Epithelial cell of proximal tubule (primary cell): ENCODE results near the gene LDLRAD3. TPM values are rescaled to one million over a fixed set of nuclear protein-coding genes. Genes with fewer than 3 reads are reported as not detected.

ENCODE experiments used
- DNase-seq: peaks from one replicate; pipeline ENCODE4 v3.0.0-alpha.2; 2011; ENCODE audit warnings: low read depth
- H3K4me3 ChIP-seq: 2 replicates; pipeline ENCODE4 v1.5.1; 2011; ENCODE audit warnings: low read depth, mild to moderate bottlenecking, low read length
- total RNA-seq: library from RNA; depleted of rRNA; stranded (reverse); fragments of >200 nt; gene quantifications from 2 replicates; pipeline ENCODE4 v1.2.3, GENCODE V29; 2015
- TF ChIP-seq, protein P1 (sequence below): conservative IDR thresholded peaks from 2 replicates; pipeline ENCODE4 v1.5.1; 2012; ENCODE audit warnings: low read depth, mild to moderate bottlenecking, low read length

LDLRAD3 gene
- total RNA-seq, 1 donor from 2014 or later, result 8.2 TPM

DNA sequence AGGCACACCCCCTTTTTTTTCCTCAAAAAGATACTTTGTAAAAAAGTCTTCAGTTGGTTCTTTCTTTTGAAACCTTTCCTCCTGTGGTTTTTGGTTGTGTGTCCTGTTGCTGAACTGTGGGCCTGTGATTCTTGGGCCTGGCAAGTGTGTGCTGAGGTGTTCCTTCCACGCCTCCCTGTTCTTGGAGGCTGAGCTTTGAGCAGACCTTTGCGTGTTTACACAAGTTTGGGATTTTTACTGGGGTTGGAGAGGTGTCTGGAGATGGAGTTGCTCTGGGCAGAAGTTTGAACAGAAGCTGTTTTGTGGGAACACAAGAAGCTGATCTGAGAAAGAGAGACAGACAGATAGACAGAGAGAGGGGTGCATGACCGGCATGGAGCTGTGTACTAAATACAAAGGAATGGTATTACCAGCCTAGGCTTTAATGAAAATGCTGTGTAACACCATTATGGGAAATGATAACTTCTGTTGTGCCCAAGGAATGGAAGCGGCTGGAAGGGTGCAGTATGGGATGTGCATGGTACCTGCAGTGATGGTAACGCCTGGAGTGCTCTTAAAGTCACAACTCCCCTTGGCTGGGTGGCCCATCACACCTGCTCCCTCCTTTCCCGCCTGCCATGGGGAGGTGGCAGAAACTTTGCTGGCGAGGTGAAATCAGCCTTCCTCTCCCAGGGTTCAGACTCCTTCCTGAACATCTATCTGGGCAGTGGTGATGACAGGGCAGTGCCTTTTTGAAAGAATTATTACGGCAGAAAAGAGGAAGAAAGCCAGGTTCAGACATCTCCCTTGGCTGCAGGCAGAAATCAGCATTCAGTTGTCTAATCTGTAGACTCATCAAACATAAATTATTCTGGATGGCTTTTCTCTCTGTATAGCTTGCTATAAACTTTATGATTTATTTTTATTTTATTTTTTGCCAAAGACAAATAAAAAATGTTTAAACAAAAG is 70.4 kb downstream of the LDLRAD3 start:
- DNase-seq, result no peak
- no peak overlapping the region for H3K4me3 ChIP-seq
- TF ChIP-seq, protein P1, sequence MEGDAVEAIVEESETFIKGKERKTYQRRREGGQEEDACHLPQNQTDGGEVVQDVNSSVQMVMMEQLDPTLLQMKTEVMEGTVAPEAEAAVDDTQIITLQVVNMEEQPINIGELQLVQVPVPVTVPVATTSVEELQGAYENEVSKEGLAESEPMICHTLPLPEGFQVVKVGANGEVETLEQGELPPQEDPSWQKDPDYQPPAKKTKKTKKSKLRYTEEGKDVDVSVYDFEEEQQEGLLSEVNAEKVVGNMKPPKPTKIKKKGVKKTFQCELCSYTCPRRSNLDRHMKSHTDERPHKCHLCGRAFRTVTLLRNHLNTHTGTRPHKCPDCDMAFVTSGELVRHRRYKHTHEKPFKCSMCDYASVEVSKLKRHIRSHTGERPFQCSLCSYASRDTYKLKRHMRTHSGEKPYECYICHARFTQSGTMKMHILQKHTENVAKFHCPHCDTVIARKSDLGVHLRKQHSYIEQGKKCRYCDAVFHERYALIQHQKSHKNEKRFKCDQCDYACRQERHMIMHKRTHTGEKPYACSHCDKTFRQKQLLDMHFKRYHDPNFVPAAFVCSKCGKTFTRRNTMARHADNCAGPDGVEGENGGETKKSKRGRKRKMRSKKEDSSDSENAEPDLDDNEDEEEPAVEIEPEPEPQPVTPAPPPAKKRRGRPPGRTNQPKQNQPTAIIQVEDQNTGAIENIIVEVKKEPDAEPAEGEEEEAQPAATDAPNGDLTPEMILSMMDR, result no peak

GRCh38 chr11:36014898-36015665 is 71.2 kb downstream of the LDLRAD3 start:
- TF ChIP-seq, protein P1, result no peak
- no peak for DNase-seq

DNA sequence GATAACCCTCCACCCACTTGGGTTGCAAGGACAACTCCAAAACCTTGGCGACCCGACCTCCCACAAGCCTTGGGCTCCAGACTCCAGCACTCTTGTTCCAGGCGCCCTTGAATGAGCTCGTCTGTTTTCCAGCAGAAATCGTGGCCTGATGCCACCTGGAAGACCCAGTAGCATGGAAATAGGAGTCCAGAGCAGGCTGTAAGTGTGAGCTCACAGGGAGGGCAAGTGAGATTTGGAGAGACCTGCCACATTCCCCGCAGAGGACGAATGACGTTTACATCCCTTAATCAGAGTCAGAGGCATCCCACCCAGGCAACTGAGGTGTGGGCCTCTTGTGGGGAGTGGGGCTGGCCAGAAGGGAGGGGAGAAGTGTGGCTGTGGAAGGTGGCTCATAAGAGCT is 71.9 kb downstream of the LDLRAD3 start:
- no peak for DNase-seq
- TF ChIP-seq, protein P1, result no peak
- H3K4me3 ChIP-seq, result no peak overlapping the region

More at GRCh38 chr11:36014898-36015665, 71.2 kb downstream of the LDLRAD3 start:
- no peak overlapping the region for H3K4me3 ChIP-seq

DNA sequence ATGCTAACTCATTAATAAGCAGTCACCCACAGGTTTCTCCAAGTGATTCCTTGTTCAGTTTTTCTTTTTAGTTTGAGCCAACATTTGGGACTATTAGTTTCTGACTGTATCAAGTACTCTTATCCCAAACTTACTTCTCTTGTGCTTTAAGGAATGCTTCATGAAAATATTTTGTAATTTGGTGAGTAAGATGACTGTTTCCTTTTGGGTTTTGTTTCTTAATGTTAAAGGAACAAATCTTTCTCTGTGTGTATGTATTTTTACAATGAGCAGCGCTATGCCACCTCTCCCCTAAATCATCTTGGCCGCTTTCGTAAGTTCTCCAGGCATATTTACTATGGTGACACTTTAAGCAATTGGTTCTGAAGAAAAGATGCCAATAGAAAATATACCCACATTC is 72.4 kb downstream of the LDLRAD3 start:
- TF ChIP-seq, protein P1, result no peak
- no peak overlapping the region for H3K4me3 ChIP-seq
- DNase-seq, result no peak

DNA sequence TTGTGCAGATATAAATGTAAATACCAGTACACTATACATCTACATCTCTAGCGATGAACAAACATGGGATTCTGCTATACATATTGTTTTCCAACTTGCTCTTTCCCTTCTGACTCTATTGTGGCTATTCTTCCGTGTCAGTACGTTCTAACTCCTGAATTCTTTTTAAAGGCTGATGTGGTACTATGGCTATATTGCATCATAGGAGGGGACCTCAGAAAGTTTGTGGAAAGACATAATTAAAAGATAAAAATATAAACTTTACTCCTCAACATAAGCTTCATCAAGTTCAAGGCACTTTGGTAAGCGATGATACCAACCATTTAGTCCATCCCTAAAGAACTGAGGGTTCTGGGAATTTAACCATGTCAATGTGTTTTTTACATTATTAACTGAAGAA is 72.8 kb downstream of the LDLRAD3 start:
- TF ChIP-seq, protein P1, result no peak
- H3K4me3 ChIP-seq, result no peak overlapping the region
- no peak for DNase-seq

DNA sequence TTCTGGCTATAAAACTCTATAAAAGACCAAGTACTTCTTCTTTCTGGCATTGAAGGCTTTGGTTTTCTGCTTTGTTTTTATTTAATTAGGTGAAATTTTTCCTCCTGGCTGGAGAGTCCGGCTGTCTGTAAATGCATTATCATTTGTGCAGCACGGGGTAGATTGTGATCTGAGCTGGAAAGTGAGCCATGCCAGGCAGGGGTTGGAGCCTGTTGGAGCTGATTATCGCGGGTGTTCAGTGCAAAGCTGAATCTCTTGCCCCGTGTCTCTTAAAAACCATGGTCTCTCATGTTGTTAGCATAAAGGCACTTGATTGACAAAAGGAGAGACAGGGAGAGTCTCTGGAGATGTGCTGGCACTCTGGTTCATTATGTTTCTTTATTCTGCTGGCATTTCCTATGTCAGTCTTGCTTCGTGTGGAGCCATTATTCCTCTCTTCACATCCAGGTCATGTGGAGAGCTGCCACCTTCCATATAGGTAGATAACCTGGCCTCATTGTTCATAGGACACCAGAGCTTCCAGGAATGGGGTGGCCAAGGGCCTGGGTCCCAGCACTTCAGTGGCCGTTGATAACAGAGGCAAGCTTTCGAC is 75.2 kb downstream of the LDLRAD3 start:
- no peak for DNase-seq
- TF ChIP-seq, protein P1, result no peak
- no peak overlapping the region for H3K4me3 ChIP-seq
